Upper lobe of left lung (tissue), 4 donors: ENCODE results near the gene GPC5.

Source experiments
- CTCF ChIP-seq, 6 experiments: fragments of 450-650 bp in 4 of 6; fragments of 200-600 bp in 2 of 6; sonication (generic) in 2 of 6; IDR thresholded peaks; one replicate each; pipeline ENCODE4 v1.5.1; 2016 to 2019; ENCODE audit warnings: antibody characterized with exemption in 6 of 6
- EP300 ChIP-seq, 4 donors: sonication (generic); formaldehyde crosslinking; IDR thresholded peaks; one replicate each; pipeline ENCODE4 v1.5.1; 2017; ENCODE audit warnings: antibody characterized with exemption in 4 of 4, control low read depth in 2 of 4
- POLR2A ChIP-seq, 4 donors: fragments of 450-650 bp; IDR thresholded peaks; one replicate each; pipeline ENCODE4 v1.5.1; 2016 to 2017; ENCODE audit warnings: antibody characterized with exemption in 4 of 4, mild to moderate bottlenecking in 2 of 4

- TF ChIP-seq EP300 (IDR thresholded peaks at IDR 0.05) (no peak), POLR2A (IDR thresholded peaks at IDR 0.05) (no peak), CTCF (IDR thresholded peaks at IDR 0.05) (no peak)
Observed at GRCh38 chr13:91553584-91553983, 155.2 kb downstream of the GPC5 start.
